CD14-positive monocyte (primary cell): Measurements from ENCODE around the gene IL3. TPM values are rescaled to one million over a fixed set of nuclear protein-coding genes. Genes with fewer than 3 reads are reported as not detected.

Experiments used
- DNase-seq, 3 donors: peaks; one replicate each; pipeline ENCODE4 v3.0.0-alpha.2; 2011 to 2022
- H2AFZ ChIP-seq: 2 replicates; pipeline ENCODE4 v1.6.0; 2012; ENCODE audit warnings: mild to moderate bottlenecking, low read depth, low read length, inconsistent platforms; ENCODE audit not compliant: insufficient read depth, poor library complexity, severe bottlenecking
- H3K27ac ChIP-seq, 2 donors: 1 replicate in 1 of 2; 2 replicates in 1 of 2; pipeline ENCODE4 v1.5.1; 2012 to 2013; ENCODE audit warnings: low read length in 2 of 2, control low read depth in 1 of 2, inconsistent platforms in 1 of 2, low read depth in 1 of 2, mild to moderate bottlenecking in 1 of 2
- H3K27me3 ChIP-seq, 2 donors: one replicate each; pipeline versions ENCODE4 v1.6.0 to v1.6.1; 2011 to 2013; ENCODE audit warnings: low read length in 2 of 2; ENCODE audit not compliant: control insufficient read depth in 2 of 2, insufficient read depth in 2 of 2
- H3K36me3 ChIP-seq, 2 donors: replicated peaks in 1 of 2; 1 replicate in 1 of 2; 2 replicates in 1 of 2; pipeline versions ENCODE4 v1.5.1 to v1.6.1; 2012 to 2013; ENCODE audit warnings: low read length in 2 of 2, control low read depth in 1 of 2, inconsistent platforms in 1 of 2, mild to moderate bottlenecking in 1 of 2; ENCODE audit not compliant: insufficient read depth in 2 of 2, control insufficient read depth in 1 of 2
- H3K4me1 ChIP-seq, 2 donors: 1 replicate in 1 of 2; 2 replicates in 1 of 2; pipeline versions ENCODE4 v1.5.1 to v1.6.1; 2012 to 2013; ENCODE audit warnings: low read length in 2 of 2, control low read depth in 1 of 2, inconsistent platforms in 1 of 2, mild to moderate bottlenecking in 1 of 2, moderate library complexity in 1 of 2; ENCODE audit not compliant: insufficient read depth in 2 of 2, control insufficient read depth in 1 of 2
- H3K4me2 ChIP-seq: replicated peaks from 2 replicates; pipeline ENCODE3; 2012; ENCODE audit warnings: low read length, moderate library complexity, mild to moderate bottlenecking; ENCODE audit not compliant: poor library complexity, severe bottlenecking; ENCODE audit errors: extremely low read depth
- H3K4me3 ChIP-seq, 3 experiments: fragments of 200-600 bp in 1 of 3; sonication (generic) in 1 of 3; replicated peaks in 1 of 3; 1 replicate in 2 of 3; 2 replicates in 1 of 3; pipeline ENCODE4 v1.5.1; 2011 to 2013; ENCODE audit warnings: low read length in 3 of 3, mild to moderate bottlenecking in 3 of 3, control low read depth in 2 of 3, low read depth in 2 of 3, inconsistent platforms in 1 of 3, moderate library complexity in 1 of 3
- H3K79me2 ChIP-seq: 2 replicates; pipeline ENCODE4 v1.6.0; 2012; ENCODE audit warnings: mild to moderate bottlenecking, control low read depth, inconsistent platforms, low read length, moderate library complexity; ENCODE audit not compliant: insufficient read depth
- H3K9ac ChIP-seq: 2 replicates; pipeline ENCODE4 v1.6.0; 2017; ENCODE audit warnings: low read length, mild to moderate bottlenecking; ENCODE audit not compliant: insufficient read depth, poor library complexity, severe bottlenecking
- H3K9me3 ChIP-seq, 2 donors: replicated peaks in 1 of 2; 1 replicate in 1 of 2; 2 replicates in 1 of 2; pipeline versions ENCODE4 v1.5.1 to v1.6.1; 2012 to 2013; ENCODE audit warnings: low read length in 2 of 2, control low read depth in 1 of 2; ENCODE audit not compliant: control insufficient read depth in 1 of 2, insufficient read depth in 1 of 2
- H4K20me1 ChIP-seq: 2 replicates; pipeline ENCODE4 v1.6.0; 2012; ENCODE audit warnings: mild to moderate bottlenecking, low read length, control low read depth, moderate library complexity; ENCODE audit not compliant: insufficient read depth
- H3K27ac Mint-ChIP-seq, 7 donors: one replicate each; pipeline ENCODE4 v1.8.0; 2020; ENCODE audit warnings: mild to moderate bottlenecking in 7 of 7, mixed read lengths in 7 of 7, moderate library complexity in 6 of 7, inconsistent platforms in 2 of 7
- H3K27me3 Mint-ChIP-seq, 3 donors: one replicate each; pipeline ENCODE4 v1.8.0; 2021 to 2022; ENCODE audit warnings: low read depth in 3 of 3, mild to moderate bottlenecking in 3 of 3, mixed read lengths in 3 of 3, moderate library complexity in 3 of 3, inconsistent platforms in 1 of 3
- H3K36me3 Mint-ChIP-seq, 2 donors: one replicate each; pipeline ENCODE4 v1.8.0; 2020; ENCODE audit warnings: mixed read lengths in 2 of 2, inconsistent platforms in 1 of 2, mild to moderate bottlenecking in 1 of 2
- H3K4me1 Mint-ChIP-seq: one replicate; pipeline ENCODE4 v1.8.0; 2020; ENCODE audit warnings: mild to moderate bottlenecking, mixed read lengths
- H3K4me3 Mint-ChIP-seq, 2 donors: one replicate each; pipeline ENCODE4 v1.8.0; 2020; ENCODE audit warnings: mild to moderate bottlenecking in 2 of 2, mixed read lengths in 2 of 2, moderate library complexity in 1 of 2
- H3K9me3 Mint-ChIP-seq, 7 donors: one replicate each; pipeline ENCODE4 v1.8.0; 2020 to 2022; ENCODE audit warnings: mixed read lengths in 7 of 7, mild to moderate bottlenecking in 6 of 7, moderate library complexity in 6 of 7, inconsistent platforms in 2 of 7
- WGBS: methylation state at CpG from one replicate; pipeline ENCODE4 v1.1.5; 2013; ENCODE audit warnings: missing lambda C conversion rate; ENCODE audit not compliant: insufficient coverage; 5-methylcytosine and 5-hydroxymethylcytosine counted together
- intact Hi-C, 2 donors: fragments of 100-400 bp; cut with micrococcal nuclease; formaldehyde crosslinking; loops; one replicate each; pipeline versions ENCODE4 v1.15.0 to v1.15.1; 2023
- polyA plus RNA-seq, 3 donors: library from polyadenylated mRNA; depleted of rRNA in 1 of 3; unstranded in 2 of 3; stranded (reverse) in 1 of 3; fragments of 300-500 nt in 2 of 3; fragments of >200 nt in 1 of 3; fragmentation: Illumina TruSeq in 2 of 3; gene quantifications; 1 replicate in 2 of 3; 2 replicates in 1 of 3; pipeline ENCODE4 v1.2.3, GENCODE V29; 2012 to 2021
- TF ChIP-seq, protein P1 (sequence below): fragments of 200-600 bp; IDR thresholded peaks from one replicate; pipeline ENCODE4 v1.8.0; 2022; ENCODE audit warnings: antibody characterized with exemption, mild to moderate bottlenecking

IL3 gene
- polyA plus RNA-seq, 3 donors, result not detected

DNA sequence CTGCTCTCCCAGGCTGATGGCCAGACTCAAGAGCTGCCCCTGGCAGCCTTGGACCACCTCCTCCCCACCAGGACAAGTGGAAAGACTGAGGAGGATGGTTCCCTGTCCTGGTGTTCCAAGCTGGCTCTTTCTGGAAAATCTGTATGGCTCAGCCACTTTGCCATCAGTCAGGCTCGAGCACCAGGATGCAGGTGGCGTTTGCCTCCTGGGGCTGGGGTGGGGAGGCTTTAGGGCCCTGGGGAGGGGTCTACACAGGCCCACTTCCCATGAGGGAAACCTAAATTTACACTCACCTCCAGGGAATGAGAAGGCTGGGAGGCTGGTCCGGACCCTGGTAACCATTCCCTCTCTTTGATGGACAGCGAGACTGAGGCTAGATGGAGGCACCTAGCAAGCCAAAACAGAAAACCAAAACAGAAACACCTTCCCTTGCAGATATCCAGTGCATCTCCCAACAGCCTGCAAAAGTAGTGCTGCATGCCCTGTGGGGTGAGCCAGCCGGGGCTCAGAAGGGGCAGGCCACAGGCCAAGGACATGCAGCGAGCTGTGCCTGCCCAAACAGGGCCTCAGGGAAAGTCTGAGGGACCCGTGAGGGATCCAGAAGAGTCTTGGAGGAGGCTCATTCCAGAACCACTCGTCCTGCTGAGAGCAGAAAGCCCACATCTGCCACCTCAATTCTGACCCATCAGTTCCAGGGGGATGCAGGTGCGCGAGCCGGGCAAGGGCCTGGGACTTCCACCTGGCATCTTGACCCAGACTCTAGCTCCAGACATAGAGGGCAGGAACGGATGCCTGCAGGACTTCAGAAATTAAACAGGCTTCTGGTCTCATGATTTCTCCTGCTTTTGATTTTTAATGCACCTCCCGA lies 7.7 kb downstream of the IL3 start:
- Mint-ChIP-seq H3K27ac (no peak overlapping the region), H3K27me3 (peaks cover 48 to 69% (median 53%) of the 10 kb centered on the region in 3 donors), H3K4me1 (peaks cover 25% of the 10 kb centered on the region), H3K9me3 (peaks cover 0 to 5% (median 0%) of the 10 kb centered on the region in 7 donors), H3K4me3 (peak overlapping the region in 1 of 2 donors; percentile 32), H3K36me3 (peaks cover 0 to 4% of the 10 kb centered on the region in 2 donors)
- H3K9ac ChIP-seq, result no peak overlapping the region
- no peaks in the 10 kb centered on the region for H3K36me3 ChIP-seq
- H3K4me2 ChIP-seq, result no peak overlapping the region
- H2AFZ ChIP-seq, result no peak overlapping the region
- H3K4me1 ChIP-seq, result peaks cover 11 to 22% of the 10 kb centered on the region in 2 donors
- intact Hi-C loops, result loop anchor here in 1 of 2 donors (5.0 kb wide), 3 partner anchors 34 to 109 kb away; no protein-coding TSS in a partner anchor
- H4K20me1 ChIP-seq, result no peaks in the 10 kb centered on the region
- H3K9me3 ChIP-seq, result no peaks in the 10 kb centered on the region
- no peaks in the 10 kb centered on the region for H3K79me2 ChIP-seq
- TF ChIP-seq, protein P1, sequence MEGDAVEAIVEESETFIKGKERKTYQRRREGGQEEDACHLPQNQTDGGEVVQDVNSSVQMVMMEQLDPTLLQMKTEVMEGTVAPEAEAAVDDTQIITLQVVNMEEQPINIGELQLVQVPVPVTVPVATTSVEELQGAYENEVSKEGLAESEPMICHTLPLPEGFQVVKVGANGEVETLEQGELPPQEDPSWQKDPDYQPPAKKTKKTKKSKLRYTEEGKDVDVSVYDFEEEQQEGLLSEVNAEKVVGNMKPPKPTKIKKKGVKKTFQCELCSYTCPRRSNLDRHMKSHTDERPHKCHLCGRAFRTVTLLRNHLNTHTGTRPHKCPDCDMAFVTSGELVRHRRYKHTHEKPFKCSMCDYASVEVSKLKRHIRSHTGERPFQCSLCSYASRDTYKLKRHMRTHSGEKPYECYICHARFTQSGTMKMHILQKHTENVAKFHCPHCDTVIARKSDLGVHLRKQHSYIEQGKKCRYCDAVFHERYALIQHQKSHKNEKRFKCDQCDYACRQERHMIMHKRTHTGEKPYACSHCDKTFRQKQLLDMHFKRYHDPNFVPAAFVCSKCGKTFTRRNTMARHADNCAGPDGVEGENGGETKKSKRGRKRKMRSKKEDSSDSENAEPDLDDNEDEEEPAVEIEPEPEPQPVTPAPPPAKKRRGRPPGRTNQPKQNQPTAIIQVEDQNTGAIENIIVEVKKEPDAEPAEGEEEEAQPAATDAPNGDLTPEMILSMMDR, result no peak
- WGBS, result 98% methylated on average over 10 of the region's 13 CpGs
- no peak overlapping the region for H3K4me3 ChIP-seq
- no peak for DNase-seq
- peaks cover 14 to 51% of the 10 kb centered on the region in 2 donors for H3K27me3 ChIP-seq
- H3K27ac ChIP-seq, result no peak overlapping the region

- H3K4me1 Mint-ChIP-seq, result peaks cover 29% of the 10 kb centered on the region
- peak overlapping the region in 1 of 2 donors; percentile 80 for H3K4me3 Mint-ChIP-seq
- H3K36me3 Mint-ChIP-seq, result peaks cover 0 to 4% of the 10 kb centered on the region in 2 donors
- peak overlapping the region; percentile 6 for H3K9ac ChIP-seq
- no peaks in the 10 kb centered on the region for H3K36me3 ChIP-seq
- no peak overlapping the region for H3K4me2 ChIP-seq
- peaks cover 0 to 5% (median 0%) of the 10 kb centered on the region in 7 donors for H3K9me3 Mint-ChIP-seq
- no peaks in the 10 kb centered on the region for H3K79me2 ChIP-seq
- peaks cover 14 to 51% of the 10 kb centered on the region in 2 donors for H3K27me3 ChIP-seq
- H3K27ac Mint-ChIP-seq, result no peak overlapping the region
- no peaks in the 10 kb centered on the region for H4K20me1 ChIP-seq
- TF ChIP-seq, protein P1, result no peak
- DNase-seq, result peak; percentile 44 to 79 (median 47)
- WGBS, result 0% methylated on average over 4 of the region's 10 CpGs
- peaks cover 46 to 73% (median 55%) of the 10 kb centered on the region in 3 donors for H3K27me3 Mint-ChIP-seq
- H2AFZ ChIP-seq, result peak overlapping the region; percentile 21
- no peak overlapping the region for H3K27ac ChIP-seq
- no peak overlapping the region for H3K4me3 ChIP-seq
- H3K9me3 ChIP-seq, result no peaks in the 10 kb centered on the region
- intact Hi-C loops, result loop anchor here in 1 of 2 donors (5.0 kb wide), 3 partner anchors 33 to 108 kb away; no protein-coding TSS in a partner anchor
- H3K4me1 ChIP-seq, result peaks cover 11 to 22% of the 10 kb centered on the region in 2 donors
These were observed 9.1 kb downstream of the IL3 start for GRCh38 chr5:132069561-132069960.
